MM.1S (cell line): ENCODE measurements around the gene CCDC187.

Experiments
- DNase-seq: peaks from one replicate; pipeline ENCODE4 v3.0.0-alpha.2; 2015
- H2AFZ ChIP-seq: fragments of 300-600 bp; sonication (generic); 2 replicates; pipeline ENCODE4 v1.6.0; 2016; ENCODE audit warnings: antibody characterized with exemption, low read length
- H3F3A ChIP-seq: fragments of 300-600 bp; sonication (generic); 2 replicates; pipeline ENCODE4 v1.6.1; 2016; ENCODE audit warnings: mild to moderate bottlenecking, antibody characterized with exemption, low read length, moderate library complexity, mixed read lengths; ENCODE audit not compliant: insufficient read depth
- H3K27ac ChIP-seq: fragments of 300-600 bp; sonication (generic); 2 replicates; pipeline ENCODE4 v1.5.1; 2016; ENCODE audit warnings: mild to moderate bottlenecking, low read length
- H3K27me3 ChIP-seq: fragments of 300-600 bp; sonication (generic); replicated peaks from 2 replicates; pipeline ENCODE4 v1.6.0; 2016; ENCODE audit warnings: low read length; ENCODE audit not compliant: insufficient read depth
- H3K36me3 ChIP-seq: fragments of 300-600 bp; sonication (generic); replicated peaks from 2 replicates; pipeline ENCODE4 v1.6.1; 2016; ENCODE audit warnings: mild to moderate bottlenecking, low read length, mixed read lengths; ENCODE audit not compliant: insufficient read depth
- H3K4me1 ChIP-seq: fragments of 300-600 bp; sonication (generic); 2 replicates; pipeline ENCODE4 v1.6.1; 2016; ENCODE audit warnings: low read length, mixed read lengths
- H3K4me2 ChIP-seq: fragments of 300-600 bp; sonication (generic); 2 replicates; pipeline ENCODE4 v1.6.0; 2016; ENCODE audit warnings: low read depth, low read length
- H3K4me3 ChIP-seq: fragments of 300-600 bp; sonication (generic); 2 replicates; pipeline ENCODE4 v1.5.1; 2016; ENCODE audit warnings: low read length, mixed read lengths
- H3K79me2 ChIP-seq: fragments of 300-600 bp; sonication (generic); 2 replicates; pipeline ENCODE4 v1.6.1; 2016; ENCODE audit warnings: mixed run types, low read length, mixed read lengths
- H3K9ac ChIP-seq: fragments of 300-600 bp; sonication (generic); 2 replicates; pipeline ENCODE4 v1.6.1; 2016; ENCODE audit warnings: low read length, mixed read lengths
- H3K9me2 ChIP-seq: fragments of 300-600 bp; sonication (generic); replicated peaks from 2 replicates; pipeline ENCODE4 v1.6.1; 2016; ENCODE audit warnings: mild to moderate bottlenecking, low read length, mixed read lengths; ENCODE audit not compliant: insufficient read depth
- H3K9me3 ChIP-seq: fragments of 300-600 bp; sonication (generic); replicated peaks from 2 replicates; pipeline ENCODE4 v1.6.1; 2016; ENCODE audit warnings: mild to moderate bottlenecking, low read length, mixed read lengths; ENCODE audit not compliant: insufficient read depth
- H4K20me1 ChIP-seq: fragments of 300-600 bp; sonication (generic); 2 replicates; pipeline ENCODE4 v1.6.1; 2016; ENCODE audit warnings: mild to moderate bottlenecking, low read length, moderate library complexity, mixed read lengths; ENCODE audit not compliant: insufficient read depth
- CTCF ChIP-seq: fragments of 300-600 bp; sonication (generic); IDR thresholded peaks from 2 replicates; pipeline ENCODE4 v1.5.1; 2016; ENCODE audit warnings: antibody characterized with exemption, low read length, mixed read lengths
- EZH2 ChIP-seq: fragments of 300-600 bp; sonication (generic); optimal IDR thresholded peaks from 2 replicates; pipeline ENCODE3; 2017; ENCODE audit warnings: low read depth, mild to moderate bottlenecking, antibody characterized with exemption, low read length, mixed read lengths
- EZH2phosphoT487 ChIP-seq: fragments of 300-600 bp; sonication (generic); IDR thresholded peaks from 2 replicates; pipeline ENCODE4 v1.6.1; 2018; ENCODE audit warnings: antibody characterized with exemption, low read length

The CCDC187 gene

DNA sequence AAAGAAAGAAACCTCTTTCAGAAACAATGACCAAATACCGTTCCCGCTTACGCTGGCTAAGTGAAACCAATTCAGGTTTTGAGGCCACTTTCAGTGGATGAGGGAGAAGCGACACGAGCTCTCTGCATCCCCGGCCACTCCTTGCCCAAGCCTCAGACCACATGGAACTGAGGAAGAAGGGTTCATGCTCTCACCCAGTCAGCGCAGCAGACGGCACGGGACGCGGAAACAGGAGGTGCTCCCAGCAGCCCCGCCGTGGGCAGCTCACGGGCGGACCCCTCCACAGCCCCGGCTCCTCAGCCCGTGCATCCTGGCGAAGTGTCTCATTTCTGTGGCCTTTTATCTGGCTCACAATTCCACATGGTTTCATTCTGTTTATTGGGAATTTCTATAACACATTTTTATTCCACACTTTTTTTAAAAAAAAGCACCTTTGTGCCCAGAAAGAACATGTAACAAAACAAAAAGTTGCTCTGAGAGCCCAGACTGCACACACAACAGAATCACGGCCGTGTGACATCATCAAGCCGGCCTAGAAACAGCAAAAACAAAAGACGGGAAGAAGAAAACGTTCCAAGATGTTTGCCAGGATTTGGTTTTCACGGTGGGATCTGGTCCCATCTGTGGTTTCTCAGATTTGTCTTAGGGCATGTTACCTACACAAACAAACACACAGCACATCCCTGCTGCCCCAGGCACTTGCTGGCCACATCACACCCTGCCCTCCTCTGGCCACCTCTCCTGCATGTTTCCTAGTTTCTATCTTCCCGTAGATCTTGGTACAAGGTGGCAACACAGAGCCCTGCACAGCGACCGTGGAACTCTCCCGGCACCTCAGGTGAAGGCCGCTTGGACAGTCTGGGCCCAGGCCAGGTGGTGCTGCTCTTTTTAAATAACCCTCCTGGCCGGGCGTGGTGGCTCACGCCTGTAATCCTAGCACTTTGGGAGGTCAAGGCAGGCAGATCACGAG, 74.5 kb downstream of the CCDC187 start:
- TF ChIP-seq EZH2phosphoT487: no peak
- TF ChIP-seq EZH2: no peak
- no peak for TF ChIP-seq CTCF
- Histone ChIP-seq H3K9ac (no peak overlapping the region), H3K79me2 (peaks cover 82% of the 10 kb centered on the region)

DNA sequence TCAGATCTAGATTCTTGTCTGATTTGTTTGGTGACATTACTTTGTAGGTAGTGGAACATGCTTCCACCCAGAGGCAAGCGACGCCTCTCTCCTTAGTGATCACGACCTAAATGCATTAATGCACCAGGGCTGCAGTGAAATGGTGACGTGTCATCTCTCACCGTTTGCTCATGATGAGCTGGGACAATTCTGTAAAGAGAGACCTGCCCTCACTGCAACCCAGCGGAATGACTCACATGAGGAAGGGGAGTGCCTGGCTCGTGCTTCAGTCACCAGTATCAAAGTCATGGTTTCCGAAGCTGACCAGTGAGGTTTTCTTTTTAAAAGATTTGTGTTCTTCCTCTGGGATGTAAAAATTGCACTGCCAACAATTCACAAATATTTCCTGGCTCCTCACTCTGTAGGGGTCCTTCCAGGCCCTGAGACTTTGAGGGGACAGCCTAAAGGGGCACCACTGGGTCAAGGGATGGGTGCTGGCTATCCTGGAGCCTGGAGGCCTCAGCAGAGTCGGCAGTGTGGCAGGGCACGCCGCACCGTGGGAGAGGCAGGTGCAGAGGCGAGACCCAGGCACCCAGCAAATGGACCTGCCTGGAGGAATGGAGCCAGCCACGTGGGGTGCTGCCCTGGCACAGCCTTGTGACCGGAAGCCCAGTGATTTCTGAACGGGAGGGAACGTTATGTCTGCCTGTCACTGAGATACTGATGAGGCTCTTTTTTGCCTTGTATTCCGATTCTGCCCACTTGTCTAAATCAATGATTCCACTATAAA, 75.6 kb downstream of the CCDC187 start:
- Histone ChIP-seq H3K4me1 (no peaks in the 10 kb centered on the region), H3K4me3 (no peak overlapping the region), H3K9ac (no peak overlapping the region), H3K79me2 (peaks cover 77% of the 10 kb centered on the region), H3K9me3 (no peaks in the 10 kb centered on the region), H4K20me1 (peaks cover 5% of the 10 kb centered on the region; the same call in 1 of the 2 replicates), H3K9me2 (no peaks in the 10 kb centered on the region), H3K27me3 (no peaks in the 10 kb centered on the region), H3K36me3 (no peaks in the 10 kb centered on the region; the same call in 1 of the 2 replicates), H3K4me2 (no peak overlapping the region), H3K27ac (no peak overlapping the region), H2AFZ (no peak overlapping the region), H3F3A (no peaks in the 10 kb centered on the region)
- TF ChIP-seq EZH2 (no peak), EZH2phosphoT487 (no peak), CTCF (no peak)
- DNase-seq: no peak

More for the DNA sequence above, 74.5 kb downstream of the CCDC187 start:
- no peak for DNase-seq
- no peak overlapping the region for H3K4me3 ChIP-seq
- no peak overlapping the region for H2AFZ ChIP-seq
- no peak overlapping the region for H3K27ac ChIP-seq
- H3F3A ChIP-seq: no peaks in the 10 kb centered on the region
- no peaks in the 10 kb centered on the region for H3K4me1 ChIP-seq
- peaks cover 5% of the 10 kb centered on the region; the same call in 1 of the 2 replicates for H4K20me1 ChIP-seq
- H3K9me3 ChIP-seq: no peaks in the 10 kb centered on the region
- no peaks in the 10 kb centered on the region for H3K36me3 ChIP-seq
- no peak overlapping the region for H3K4me2 ChIP-seq
- no peaks in the 10 kb centered on the region for H3K27me3 ChIP-seq
- H3K9me2 ChIP-seq: no peaks in the 10 kb centered on the region

DNA sequence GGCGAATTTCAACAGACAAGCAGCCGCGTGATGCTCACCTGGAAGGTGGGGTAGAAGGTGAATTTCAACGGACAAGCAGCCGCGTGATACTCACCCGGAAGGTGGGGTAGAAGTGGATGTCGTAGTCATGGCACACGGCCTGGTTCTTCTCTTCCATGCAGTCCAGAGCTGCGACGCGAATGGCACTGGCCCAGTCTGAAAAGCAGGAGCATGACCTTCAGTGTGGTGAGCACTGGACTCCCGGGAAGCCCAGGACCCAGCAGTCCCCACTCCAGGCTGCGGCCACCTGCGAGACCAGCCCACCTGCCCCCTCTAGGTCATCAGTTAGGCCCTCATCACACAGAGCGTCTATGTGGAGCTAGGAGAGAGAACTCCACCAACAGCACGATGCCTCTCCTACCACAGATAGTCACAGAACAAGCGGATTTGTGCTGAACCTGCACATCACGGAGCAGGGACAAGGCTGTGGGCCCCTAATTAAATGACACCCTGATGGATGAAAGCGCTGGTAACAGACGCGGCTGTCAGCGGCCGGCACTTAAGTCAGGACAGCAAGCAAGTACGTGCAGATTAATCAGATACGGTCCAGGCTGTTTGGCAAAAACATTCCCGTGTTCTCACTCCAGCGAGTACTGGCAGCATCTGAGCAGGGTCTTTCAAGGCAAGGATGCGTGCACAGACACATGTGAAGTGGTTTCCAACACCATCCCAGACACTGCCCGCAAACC, 77.0 kb downstream of the CCDC187 start:
- Histone ChIP-seq H3K36me3 (no peaks in the 10 kb centered on the region; the same call in 1 of the 2 replicates), H3K4me3 (no peak overlapping the region), H3K4me2 (no peak overlapping the region), H3F3A (no peaks in the 10 kb centered on the region), H3K9ac (no peak overlapping the region), H3K4me1 (no peaks in the 10 kb centered on the region), H3K27ac (no peak overlapping the region), H4K20me1 (peaks cover 5% of the 10 kb centered on the region; the same call in 1 of the 2 replicates), H3K9me2 (no peaks in the 10 kb centered on the region), H3K9me3 (no peaks in the 10 kb centered on the region), H3K27me3 (no peaks in the 10 kb centered on the region), H3K79me2 (peaks cover 75% of the 10 kb centered on the region), H2AFZ (no peak overlapping the region)
- no peak for DNase-seq
- TF ChIP-seq CTCF (no peak), EZH2phosphoT487 (no peak), EZH2 (no peak)
